Activated CD4-positive, alpha-beta T cell treated with anti-CD3 and anti-CD28 coated beads for 36 hours (primary cell): ENCODE measurements around the gene RNF10. TPM values are rescaled to one million over a fixed set of nuclear protein-coding genes. Genes with fewer than 3 reads are reported as not detected.
A peak's percentile ranks its signal among the peaks of the same experiment; 100 is the strongest.

Experiments used
- ATAC-seq: fragments of 200-7000 bp; cut with Tn5 transposase; one replicate; pipeline ENCODE4 v1.10.0; 2021; ENCODE audit warnings: mild to moderate bottlenecking, moderate library complexity
- CTCF ChIA-PET: fragments of 350-600 bp; sonication (Branson Sonifier 250); formaldehyde crosslinking; loops from one replicate; lab custom pipeline; 2021; ENCODE audit warnings: antibody characterized with exemption; lab: Charles Lee
- POLR2A ChIA-PET: fragments of 350-600 bp; sonication (Branson Sonifier 250); formaldehyde crosslinking; loops from one replicate; lab custom pipeline; 2021; ENCODE audit warnings: antibody characterized with exemption, inconsistent platforms; lab: Charles Lee
- DNase-seq: peaks from one replicate; pipeline ENCODE4 v3.0.0-alpha.2; 2020
- H3K27ac Mint-ChIP-seq: one replicate; pipeline ENCODE4 v1.8.0; 2021; ENCODE audit warnings: mixed read lengths
- H3K27me3 Mint-ChIP-seq: one replicate; pipeline ENCODE4 v1.8.0; 2021; ENCODE audit warnings: mixed read lengths
- H3K36me3 Mint-ChIP-seq: one replicate; pipeline ENCODE4 v1.8.0; 2021; ENCODE audit warnings: low read depth, mixed read lengths
- H3K4me1 Mint-ChIP-seq: one replicate; pipeline ENCODE4 v1.8.0; 2021; ENCODE audit warnings: mixed read lengths
- H3K4me3 Mint-ChIP-seq: one replicate; pipeline ENCODE4 v1.8.0; 2021; ENCODE audit warnings: mild to moderate bottlenecking, moderate library complexity, mixed read lengths
- H3K9me3 Mint-ChIP-seq: one replicate; pipeline ENCODE4 v1.8.0; 2021; ENCODE audit warnings: low read depth, mixed read lengths
- intact Hi-C, 2 experiments: fragments of 100-400 bp; cut with DNase I in 1 of 2; cut with micrococcal nuclease in 1 of 2; formaldehyde crosslinking; loops; one replicate each; pipeline versions ENCODE4 v1.14.2 to v1.15.1; 2022 to 2024; cut with DNase I, micrococcal nuclease
- total RNA-seq, 2 experiments: library from RNA; stranded (reverse); gene quantifications; one replicate each; pipeline ENCODE4 v1.2.3, GENCODE V29; 2021

The RNF10 gene
- total RNA-seq, 2 experiments from 2014 or later = 177 to 184 TPM

DNA sequence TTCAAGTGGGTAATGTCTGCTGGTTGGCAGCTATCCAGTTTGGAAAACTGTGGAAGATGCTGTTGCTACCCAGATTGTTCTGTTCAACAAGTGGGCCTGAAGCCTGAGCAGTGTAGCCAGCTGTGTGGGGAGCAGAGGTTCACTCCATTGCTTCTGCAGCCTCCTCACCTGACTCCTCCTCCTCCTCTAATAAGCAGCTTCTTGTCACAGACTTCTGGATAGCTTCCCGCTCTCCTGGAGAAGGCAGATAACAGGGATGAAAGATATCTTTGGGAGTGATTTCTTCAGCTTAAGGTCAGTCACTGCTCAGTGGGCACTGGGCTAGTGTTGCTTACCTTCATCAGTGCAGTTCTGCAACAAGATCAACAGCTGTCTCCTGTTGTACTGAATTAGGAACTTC lies 45.0 kb downstream of the RNF10 start:
- Mint-ChIP-seq H3K4me3 (peak overlapping the region; percentile 98), H3K27ac (no peak overlapping the region), H3K9me3 (no peaks in the 10 kb centered on the region), H3K36me3 (peaks cover 37% of the 10 kb centered on the region), H3K4me1 (peaks cover 33% of the 10 kb centered on the region), H3K27me3 (peaks cover 5% of the 10 kb centered on the region)
- DNase-seq (no peak), ATAC-seq (no peak)
- POLR2A ChIA-PET = interaction anchor here (0.6 kb wide), 1 partner anchor 50 kb away, joined by 4 read pairs; the partner anchor contains the start of gene COQ5
- CTCF ChIA-PET = interaction anchor here (0.6 to 5.5 kb wide), 4 partner anchors 11 to 110 kb away, joined by 3 to 123 read pairs (median 6); partner anchors contain the start of gene SRSF9
- intact Hi-C loops = no loop called here

DNA sequence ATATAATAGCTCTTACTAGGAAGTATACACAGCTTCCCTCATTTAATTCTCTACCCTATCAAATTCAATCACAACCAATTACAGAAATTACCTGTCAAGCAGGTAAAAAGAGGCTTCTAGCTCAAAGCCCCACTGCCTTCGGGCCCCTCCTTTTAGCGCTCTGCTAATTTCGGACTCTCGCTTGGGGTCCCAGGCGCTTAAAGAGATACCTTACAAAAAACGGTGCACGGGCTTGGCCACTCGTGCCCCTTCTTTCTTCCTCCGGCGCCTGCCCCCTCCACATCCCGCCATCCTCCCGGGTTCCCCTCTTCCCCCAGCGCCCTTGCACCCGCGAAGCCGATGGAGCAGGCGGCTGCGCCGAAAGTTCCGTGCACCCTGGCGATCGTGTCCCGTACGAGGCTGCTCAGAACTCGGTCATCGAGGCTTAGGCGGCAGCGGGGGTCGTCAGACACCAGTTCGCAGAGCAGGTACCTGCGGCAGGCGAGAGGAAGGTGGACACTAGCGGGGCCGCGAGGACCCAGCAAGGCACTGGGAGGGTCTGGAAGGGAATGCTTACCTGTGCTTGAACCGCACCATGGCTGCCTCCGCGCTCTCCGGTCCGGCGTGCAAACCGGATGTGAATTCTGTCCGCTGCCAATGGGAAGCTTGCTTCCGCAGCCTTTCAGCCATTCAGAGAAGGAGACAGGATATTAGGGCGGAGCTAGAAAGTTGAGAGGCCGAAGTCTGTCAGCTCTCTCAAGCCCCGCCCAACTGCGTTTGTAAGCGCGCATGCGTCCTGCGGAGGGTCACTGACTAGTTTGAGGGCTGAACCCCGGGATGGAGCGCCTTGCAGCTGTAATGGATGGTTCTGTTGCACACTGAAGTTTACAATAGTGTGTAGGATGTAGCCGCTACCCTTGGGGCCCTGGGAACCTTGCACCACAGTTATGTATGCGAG lies 46.9 kb downstream of the RNF10 start, which contains the start of gene POP5:
Gene POP5, minus strand, starts transcription at position 616 of the 937 bp plus-strand sequence. Its CDS starts 40 bp downstream, at position 576.
- ATAC-seq = peak; percentile 97
- Mint-ChIP-seq H3K4me3 (peak within 1 kb of the TSS; percentile 98), H3K9me3 (no peaks in the 10 kb centered on the region), H3K27me3 (peaks cover 10% of the 10 kb centered on the region), H3K4me1 (peaks cover 35% of the 10 kb centered on the region), H3K36me3 (peaks cover 23% of the 10 kb centered on the region), H3K27ac (peak within 1 kb of the TSS; percentile 91)
- ChIA-PET CTCF (interaction anchor here (0.6 to 5.5 kb wide), 33 partner anchors 8 to 862 kb away, joined by 3 to 123 read pairs (median 4); partner anchors contain the start of genes CABP1, COX6A1, SIRT4 and SRSF9), POLR2A (interaction anchor here (0.6 to 2.3 kb wide), 17 partner anchors 11 to 657 kb away, joined by 3 to 8 read pairs (median 3); partner anchors contain the start of genes COX6A1, MLEC, RNU4-1 and SPPL3)
- peak; percentile 96 for DNase-seq
- intact Hi-C loops = loop anchor here (1.0 to 5.0 kb wide), 10 partner anchors 46 to 391 kb away; partner anchors contain the start of genes ACADS (in 2 of the 2), COX6A1 (in 1 of the 2), DYNLL1 (in 1 of the 2) and MLEC (in 1 of the 2)

DNA sequence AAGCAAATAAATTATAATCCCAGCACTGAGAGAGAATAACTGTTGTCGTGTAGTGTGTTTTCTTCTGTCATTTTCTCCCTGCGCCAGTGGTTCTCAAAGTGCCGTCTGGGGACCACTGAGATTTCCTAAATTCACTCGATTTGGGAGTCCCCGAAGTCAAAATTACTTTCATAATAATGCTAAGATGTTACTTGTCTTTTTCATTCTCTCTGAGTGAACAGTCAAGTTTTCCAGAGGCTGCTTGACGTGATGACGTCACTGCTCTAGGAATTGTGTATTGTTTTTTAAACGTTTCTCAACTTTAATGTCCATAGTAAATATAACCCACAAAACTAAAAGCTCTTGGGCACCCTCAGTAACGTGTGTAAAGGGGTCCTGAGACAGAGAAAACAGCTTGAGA lies 47.8 kb downstream of the RNF10 start:
- Mint-ChIP-seq H3K9me3 (no peaks in the 10 kb centered on the region), H3K27me3 (peaks cover 11% of the 10 kb centered on the region), H3K4me3 (peak overlapping the region; percentile 98), H3K36me3 (peaks cover 14% of the 10 kb centered on the region), H3K4me1 (peaks cover 35% of the 10 kb centered on the region), H3K27ac (peak overlapping the region; percentile 91)
- ChIA-PET CTCF (interaction anchor here (0.6 to 5.5 kb wide), 27 partner anchors 10 to 861 kb away, joined by 3 to 123 read pairs (median 5); partner anchors contain the start of genes CABP1, COQ5, COX6A1 and SRSF9), POLR2A (interaction anchor here (0.9 to 2.3 kb wide), 3 partner anchors 67 to 214 kb away, joined by 3 to 8 read pairs (median 3); no protein-coding TSS in a partner anchor)
- ATAC-seq (no peak), DNase-seq (peak; percentile 38)
- intact Hi-C loops = loop anchor here (1.0 to 5.0 kb wide), 10 partner anchors 47 to 390 kb away; partner anchors contain the start of genes ACADS (in 2 of the 2), COX6A1 (in 1 of the 2), DYNLL1 (in 1 of the 2) and MLEC (in 1 of the 2)

DNA sequence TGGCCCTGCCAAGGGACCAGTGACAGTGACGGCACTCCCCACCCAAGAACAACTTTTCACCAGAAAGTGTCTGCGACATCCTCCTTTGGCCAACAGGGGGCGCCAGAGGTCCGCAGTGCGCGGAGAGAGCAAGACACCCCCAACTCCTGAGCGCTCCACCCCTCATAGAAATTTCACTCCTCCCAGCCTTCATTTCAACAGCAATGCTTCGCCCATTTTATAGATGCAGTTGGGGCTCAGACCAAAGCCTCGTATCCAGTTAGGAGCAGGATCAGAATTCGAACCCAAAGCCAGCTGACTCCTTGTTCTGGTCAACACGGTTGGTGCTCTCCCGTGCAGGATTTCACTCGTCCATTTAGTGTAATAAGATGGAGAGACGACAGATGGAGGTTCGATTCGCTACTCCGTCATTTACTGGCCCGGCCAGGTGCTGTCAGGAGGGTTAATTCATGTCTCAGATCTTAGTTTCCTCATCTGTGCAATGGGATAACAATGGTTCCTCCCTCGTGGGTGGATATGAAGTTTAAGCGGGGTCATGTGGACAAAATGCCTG lies 49.4 kb downstream of the RNF10 start:
- no peak overlapping the region for H3K27ac Mint-ChIP-seq
- H3K4me3 Mint-ChIP-seq = peak overlapping the region; percentile 38
- H3K4me1 Mint-ChIP-seq = peaks cover 35% of the 10 kb centered on the region
- intact Hi-C loops = loop anchor here (1.0 to 5.0 kb wide), 8 partner anchors 66 to 527 kb away; partner anchors contain the start of genes ACADS (in 2 of the 2) and SPPL3 (in 1 of the 2)
- H3K36me3 Mint-ChIP-seq = peaks cover 8% of the 10 kb centered on the region
- peaks cover 11% of the 10 kb centered on the region for H3K27me3 Mint-ChIP-seq
- no peaks in the 10 kb centered on the region for H3K9me3 Mint-ChIP-seq
- ATAC-seq = peak; percentile 23
- DNase-seq = peak; percentile 89
- ChIA-PET CTCF (interaction anchor here (0.5 to 5.5 kb wide), 25 partner anchors 12 to 430 kb away, joined by 3 to 123 read pairs (median 4); partner anchors contain the start of gene ACADS), POLR2A (no interaction called here)

DNA sequence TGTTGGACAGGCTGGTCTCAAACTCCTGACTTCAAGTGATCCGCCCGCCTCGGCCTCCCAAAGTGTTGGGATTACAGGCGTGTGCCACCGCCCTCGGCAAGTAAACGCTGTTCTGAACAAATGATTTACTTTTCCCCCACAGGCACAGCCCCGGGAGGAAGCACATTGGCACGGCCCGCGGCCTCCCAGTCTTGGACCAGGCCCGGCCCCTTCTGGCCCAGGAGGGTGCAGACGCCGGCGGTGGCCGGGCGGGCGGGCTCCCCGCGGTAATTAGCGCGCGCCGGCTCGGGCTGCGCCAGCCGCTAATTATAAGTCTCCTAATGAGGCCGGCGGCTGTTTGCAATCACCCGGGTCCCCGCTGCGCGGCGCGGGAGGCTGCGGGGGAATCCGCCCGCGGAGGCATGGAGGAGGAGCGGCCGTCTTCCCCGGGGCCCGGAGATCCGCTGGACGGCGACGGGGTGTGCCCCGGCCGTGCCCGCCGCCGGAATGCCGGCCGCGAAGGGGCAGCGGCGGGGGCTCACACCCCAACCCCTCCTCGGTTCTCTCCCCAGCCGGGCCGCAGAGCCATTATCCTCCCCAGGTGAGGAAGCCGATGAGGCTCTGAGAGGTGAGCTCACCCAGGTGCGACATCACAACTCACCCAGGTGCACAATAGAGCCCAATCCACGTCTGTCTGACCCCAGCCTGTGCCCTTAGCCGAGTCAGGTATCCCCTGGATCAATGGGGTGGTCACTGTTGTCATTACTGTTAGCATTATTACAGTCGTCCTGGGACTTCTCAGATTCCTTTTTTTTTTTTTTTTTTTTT lies 50.4 kb downstream of the RNF10 start:
- ChIA-PET CTCF (interaction anchor here (0.6 to 5.5 kb wide), 9 partner anchors 13 to 916 kb away, joined by 3 to 123 read pairs (median 3); no protein-coding TSS in a partner anchor), POLR2A (no interaction called here)
- intact Hi-C loops = loop anchor here (5.0 kb wide), 2 partner anchors 143 to 388 kb away; partner anchors contain the start of gene ACADS (in 2 of the 2)
- H3K4me3 Mint-ChIP-seq = peak overlapping the region; percentile 51
- DNase-seq = peak; percentile 66
- no peaks in the 10 kb centered on the region for H3K9me3 Mint-ChIP-seq
- no peak for ATAC-seq
- H3K4me1 Mint-ChIP-seq = peaks cover 30% of the 10 kb centered on the region
- peaks cover 2% of the 10 kb centered on the region for H3K36me3 Mint-ChIP-seq
- no peak overlapping the region for H3K27ac Mint-ChIP-seq
- peaks cover 11% of the 10 kb centered on the region for H3K27me3 Mint-ChIP-seq

GRCh38 chr12:120586206-120586605 lies 52.0 kb downstream of the RNF10 start:
- no peak for ATAC-seq
- no peak for DNase-seq
- intact Hi-C loops = no loop called here
- Mint-ChIP-seq H3K27me3 (peaks cover 11% of the 10 kb centered on the region), H3K27ac (no peak overlapping the region), H3K9me3 (no peaks in the 10 kb centered on the region), H3K4me3 (no peak overlapping the region), H3K4me1 (peaks cover 19% of the 10 kb centered on the region), H3K36me3 (no peaks in the 10 kb centered on the region)
- POLR2A ChIA-PET = no interaction called here
- CTCF ChIA-PET = no interaction called here

DNA sequence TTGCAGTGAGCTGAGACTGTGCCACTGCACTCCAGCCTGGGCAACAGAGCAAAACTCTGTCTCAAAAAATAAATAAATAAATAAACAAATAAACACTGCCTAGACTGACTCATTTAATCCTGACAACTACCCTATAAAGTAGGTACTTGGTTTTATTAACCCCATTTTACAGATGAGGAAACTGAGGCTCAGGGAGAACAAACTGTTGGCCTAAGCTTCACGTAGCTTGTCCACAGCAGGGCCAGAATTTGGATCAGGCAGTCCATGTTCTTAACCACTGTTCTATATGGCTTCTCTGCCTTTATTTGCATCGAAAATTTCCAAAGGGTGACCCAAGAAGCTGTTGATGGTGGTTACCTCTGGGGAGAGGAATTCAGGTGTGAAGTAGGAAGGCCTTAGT lies 52.7 kb downstream of the RNF10 start:
- H3K4me1 Mint-ChIP-seq = peaks cover 14% of the 10 kb centered on the region
- no peak overlapping the region for H3K4me3 Mint-ChIP-seq
- POLR2A ChIA-PET = no interaction called here
- CTCF ChIA-PET = no interaction called here
- intact Hi-C loops = no loop called here
- H3K36me3 Mint-ChIP-seq = no peaks in the 10 kb centered on the region
- DNase-seq (no peak), ATAC-seq (no peak)
- H3K27ac Mint-ChIP-seq = no peak overlapping the region
- no peaks in the 10 kb centered on the region for H3K9me3 Mint-ChIP-seq
- H3K27me3 Mint-ChIP-seq = peaks cover 11% of the 10 kb centered on the region

- Mint-ChIP-seq H3K36me3 (no peaks in the 10 kb centered on the region), H3K4me1 (peaks cover 8% of the 10 kb centered on the region), H3K9me3 (no peaks in the 10 kb centered on the region), H3K27ac (no peak overlapping the region), H3K4me3 (no peak overlapping the region), H3K27me3 (peaks cover 11% of the 10 kb centered on the region)
- ATAC-seq (no peak), DNase-seq (no peak)
- POLR2A ChIA-PET = no interaction called here
- intact Hi-C loops = no loop called here
- CTCF ChIA-PET = interaction anchor here (0.6 to 1.9 kb wide), 6 partner anchors 17 to 634 kb away, joined by 3 to 6 read pairs (median 4); no protein-coding TSS in a partner anchor
Observed at GRCh38 chr12:120588371-120588770, 54.2 kb downstream of the RNF10 start.

DNA sequence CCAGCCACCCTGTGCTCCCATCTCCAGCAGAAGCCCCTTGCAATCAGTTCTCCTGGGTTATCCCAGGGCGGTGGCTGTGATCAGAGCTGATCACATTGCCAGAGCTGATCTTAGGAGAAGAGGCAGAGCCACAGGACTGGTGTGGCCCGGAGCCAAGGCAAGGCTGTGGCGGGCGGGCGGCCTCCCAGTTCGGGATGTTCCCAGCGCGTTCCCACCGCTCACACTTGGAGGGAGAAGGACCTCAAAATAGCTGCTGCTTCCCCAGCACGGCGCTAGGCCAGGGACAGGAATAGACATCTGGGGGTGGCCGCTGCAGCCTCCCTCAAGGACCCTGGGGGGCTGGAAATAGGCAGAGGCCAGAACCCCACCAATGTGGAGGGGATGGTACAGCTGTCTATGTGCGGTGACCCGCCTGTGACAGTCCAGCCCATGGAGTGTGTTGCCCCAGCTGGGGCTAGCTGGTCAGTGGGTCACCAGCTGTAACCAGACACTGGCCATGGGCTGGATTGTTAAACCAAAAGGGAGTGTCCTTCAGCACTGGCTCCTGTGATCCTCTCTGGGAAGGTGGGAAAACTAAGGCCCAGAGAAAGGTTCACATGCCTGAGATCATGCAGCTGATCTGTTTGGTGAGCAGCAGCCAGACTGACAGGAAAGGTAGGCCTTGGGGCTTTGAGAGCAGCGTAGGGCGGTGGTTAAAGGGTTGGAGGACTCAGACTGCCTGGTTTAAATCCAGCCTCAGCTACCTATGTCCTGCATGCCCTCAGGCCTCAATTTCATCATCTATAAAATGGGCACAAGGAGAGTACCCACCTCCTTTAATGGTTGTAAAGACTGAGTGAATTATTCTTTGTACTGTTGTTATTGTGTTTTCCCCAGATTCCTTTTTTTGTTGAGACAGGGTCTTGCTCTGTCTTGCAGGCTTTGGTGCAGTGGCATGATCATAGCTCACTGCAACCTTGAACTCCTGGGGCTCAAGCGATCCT lies 55.1 kb downstream of the RNF10 start:
- no peak overlapping the region for H3K4me3 Mint-ChIP-seq
- peaks cover 6% of the 10 kb centered on the region for H3K27me3 Mint-ChIP-seq
- H3K9me3 Mint-ChIP-seq = no peaks in the 10 kb centered on the region
- DNase-seq (no peak), ATAC-seq (no peak)
- peaks cover 1% of the 10 kb centered on the region for H3K4me1 Mint-ChIP-seq
- intact Hi-C loops = no loop called here
- CTCF ChIA-PET = interaction anchor here (0.6 to 1.9 kb wide), 10 partner anchors 9 to 633 kb away, joined by 3 to 6 read pairs (median 4); no protein-coding TSS in a partner anchor
- H3K27ac Mint-ChIP-seq = no peak overlapping the region
- POLR2A ChIA-PET = interaction anchor here (0.5 to 0.6 kb wide), 2 partner anchors 92 to 177 kb away, joined by 3 to 5 read pairs; no protein-coding TSS in a partner anchor
- no peaks in the 10 kb centered on the region for H3K36me3 Mint-ChIP-seq
